HG03460 (cell line): ENCODE results near the gene SMARCAL1.

Experiments used
- ATAC-seq: cut with Tn5 transposase; IDR thresholded peaks from one replicate; pipeline ENCODE4 v1.9.1; 2021; ENCODE audit not compliant: unreplicated experiment

The SMARCAL1 gene

GRCh38 chr2:216473187-216473586 is 60.9 kb downstream of the SMARCAL1 start:
- no peak for ATAC-seq

GRCh38 chr2:216474925-216475670 is 62.8 kb downstream of the SMARCAL1 start:
- peak; percentile 74 for ATAC-seq

GRCh38 chr2:216475767-216476166 is 63.5 kb downstream of the SMARCAL1 start:
- no peak for ATAC-seq

- ATAC-seq, result no peak
These were observed 65.2 kb downstream of the SMARCAL1 start for GRCh38 chr2:216477283-216478035.

GRCh38 chr2:216478151-216478550 is 65.9 kb downstream of the SMARCAL1 start:
- ATAC-seq, result no peak

GRCh38 chr2:216478791-216479190 is 66.5 kb downstream of the SMARCAL1 start:
- ATAC-seq, result no peak

GRCh38 chr2:216480221-216480620 is 67.9 kb downstream of the SMARCAL1 start:
- ATAC-seq, result no peak

- ATAC-seq, result no peak
These were observed 70.4 kb downstream of the SMARCAL1 start for GRCh38 chr2:216482640-216483039.

GRCh38 chr2:216485237-216485636 is 73.0 kb downstream of the SMARCAL1 start:
- ATAC-seq, result no peak

- no peak for ATAC-seq
These were observed 73.5 kb downstream of the SMARCAL1 start for GRCh38 chr2:216485745-216486144.

GRCh38 chr2:216486271-216486670 is 74.0 kb downstream of the SMARCAL1 start:
- ATAC-seq, result no peak

GRCh38 chr2:216486708-216487107 is 74.4 kb downstream of the SMARCAL1 start:
- no peak for ATAC-seq

GRCh38 chr2:216490061-216490460 is 77.8 kb downstream of the SMARCAL1 start:
- ATAC-seq, result no peak

- peak; percentile 58 for ATAC-seq
These were observed 79.7 kb downstream of the SMARCAL1 start for GRCh38 chr2:216491793-216492596.

- ATAC-seq, result no peak
These were observed 80.5 kb downstream of the SMARCAL1 start for GRCh38 chr2:216492597-216493333.

- no peak for ATAC-seq
These were observed 81.0 kb downstream of the SMARCAL1 start for GRCh38 chr2:216493334-216493685.

GRCh38 chr2:216495656-216496055 is 83.4 kb downstream of the SMARCAL1 start:
- no peak for ATAC-seq

- no peak for ATAC-seq
These were observed 85.2 kb downstream of the SMARCAL1 start for GRCh38 chr2:216497382-216498069.

- ATAC-seq, result no peak
These were observed 85.7 kb downstream of the SMARCAL1 start for GRCh38 chr2:216498070-216498378.
